NT2/D1 (cell line): ENCODE measurements around the gene NT5DC1.

ENCODE experiments used
- DNase-seq: peaks from one replicate; pipeline ENCODE4 v3.0.0-alpha.2; 2011; ENCODE audit warnings: low read depth, low spot score
- H3K27me3 ChIP-seq: 2 replicates; pipeline ENCODE4 v1.6.0; 2011; ENCODE audit warnings: mild to moderate bottlenecking; ENCODE audit not compliant: insufficient read length, insufficient read depth
- H3K36me3 ChIP-seq: 2 replicates; pipeline ENCODE4 v1.6.1; 2011; ENCODE audit warnings: mild to moderate bottlenecking, low read length, mixed read lengths; ENCODE audit not compliant: insufficient read depth, insufficient read length
- H3K4me1 ChIP-seq: 2 replicates; pipeline ENCODE4 v1.5.1; 2011; ENCODE audit not compliant: insufficient read depth, insufficient read length
- H3K4me3 ChIP-seq: 2 replicates; pipeline ENCODE4 v1.5.1; 2011; ENCODE audit warnings: low read depth; ENCODE audit not compliant: insufficient read length
- H3K9ac ChIP-seq: 2 replicates; pipeline ENCODE4 v1.6.0; 2011; ENCODE audit warnings: low read depth; ENCODE audit not compliant: insufficient read length
- H3K9me3 ChIP-seq: 2 replicates; pipeline ENCODE4 v1.5.1; 2011; ENCODE audit warnings: mild to moderate bottlenecking, low read length; ENCODE audit not compliant: insufficient read depth
- SUZ12 ChIP-seq: IDR thresholded peaks from 2 replicates; pipeline ENCODE4 v1.6.1; 2011; ENCODE audit not compliant: insufficient read length, insufficient read depth; ENCODE audit errors: extremely low read depth
- YY1 ChIP-seq: IDR thresholded peaks from 2 replicates; pipeline ENCODE4 v1.6.1; 2011; ENCODE audit not compliant: insufficient read length, insufficient read depth
- ZNF274 ChIP-seq: IDR thresholded peaks from 2 replicates; pipeline ENCODE4 v1.6.1; 2011; ENCODE audit warnings: mild to moderate bottlenecking, low read depth, low read length

NT5DC1 gene

DNA sequence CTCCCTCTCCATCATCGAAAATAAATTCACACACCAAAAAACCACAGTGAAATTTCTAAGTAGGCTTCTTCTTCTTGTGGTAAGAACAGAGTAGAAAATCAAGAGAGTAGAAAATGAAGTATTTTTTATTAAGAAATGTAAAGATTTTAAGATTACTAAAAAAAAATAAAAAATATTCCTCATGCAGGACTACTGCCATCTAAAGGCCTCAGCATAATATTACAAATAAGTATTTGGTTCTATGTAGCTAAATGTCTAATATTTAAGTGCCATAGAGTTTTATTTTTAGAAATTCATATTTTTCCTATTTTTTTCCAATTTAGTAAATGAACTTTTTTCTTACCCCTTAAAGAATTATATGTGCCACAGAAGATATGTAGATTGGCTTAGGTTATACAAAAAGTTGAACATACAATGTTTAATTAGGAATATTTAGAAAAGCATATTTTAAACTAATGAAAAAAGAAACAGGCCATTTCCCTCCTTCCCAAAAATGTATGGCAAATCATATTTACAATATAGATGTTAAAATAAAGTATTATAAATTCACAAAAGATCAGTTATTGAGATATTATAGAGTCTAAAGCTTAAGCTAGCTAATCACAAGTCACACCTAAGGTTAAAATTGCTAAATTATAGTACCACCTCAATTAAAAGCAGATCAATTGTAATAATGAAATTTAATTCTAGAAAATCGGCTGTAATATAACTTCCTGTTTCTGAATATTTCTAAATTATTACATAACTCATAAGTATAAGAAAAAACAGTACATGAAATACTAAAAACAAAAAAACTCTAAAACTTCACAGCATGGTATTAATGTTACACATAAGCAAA is 3.5 kb upstream of the NT5DC1 start:
- Histone ChIP-seq H3K4me1 (no peaks in the 10 kb centered on the region), H3K36me3 (no peaks in the 10 kb centered on the region), H3K9me3 (peaks cover 15% of the 10 kb centered on the region), H3K9ac (no peak overlapping the region), H3K4me3 (no peak overlapping the region), H3K27me3 (no peaks in the 10 kb centered on the region)
- DNase-seq = no peak
- TF ChIP-seq SUZ12 = no peak
- no peak for TF ChIP-seq ZNF274
- TF ChIP-seq YY1 = no peak

DNA sequence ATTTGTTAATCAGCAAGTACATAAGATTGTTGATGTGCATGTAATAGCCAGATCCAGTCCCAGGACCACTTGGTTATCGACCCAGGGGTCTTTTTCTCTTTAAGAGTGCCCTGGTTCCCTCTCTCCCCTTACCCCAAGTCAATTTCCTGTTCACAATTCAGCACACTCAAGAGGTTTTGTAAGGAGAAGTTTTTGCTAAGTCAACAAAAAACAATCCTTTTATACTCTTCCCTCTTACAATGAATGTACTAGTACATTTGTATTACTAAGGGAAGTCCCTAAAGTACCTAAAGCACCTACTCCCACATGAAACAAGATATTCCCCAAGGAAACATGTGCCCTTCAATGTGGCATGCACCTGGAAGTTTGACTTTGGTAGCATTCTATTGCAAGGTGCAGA is 1.6 kb upstream of the NT5DC1 start:
- Histone ChIP-seq H3K36me3 (peaks cover 4% of the 10 kb centered on the region), H3K4me1 (no peaks in the 10 kb centered on the region), H3K9ac (no peak overlapping the region), H3K9me3 (peaks cover 15% of the 10 kb centered on the region), H3K4me3 (no peak overlapping the region), H3K27me3 (no peaks in the 10 kb centered on the region)
- TF ChIP-seq YY1 (no peak), ZNF274 (no peak), SUZ12 (no peak)
- DNase-seq = no peak

GRCh38 chr6:116101302-116101718 is 657 bp downstream of the NT5DC1 start:
- H3K9ac ChIP-seq = peak overlapping the region; percentile 94
- H3K27me3 ChIP-seq = no peaks in the 10 kb centered on the region
- H3K36me3 ChIP-seq = peaks cover 5% of the 10 kb centered on the region
- TF ChIP-seq ZNF274 (no peak), YY1 (no peak)
- DNase-seq = no peak
- peak overlapping the region; percentile 82 for H3K4me3 ChIP-seq
- peaks cover 4% of the 10 kb centered on the region for H3K9me3 ChIP-seq
- no peaks in the 10 kb centered on the region for H3K4me1 ChIP-seq

DNA sequence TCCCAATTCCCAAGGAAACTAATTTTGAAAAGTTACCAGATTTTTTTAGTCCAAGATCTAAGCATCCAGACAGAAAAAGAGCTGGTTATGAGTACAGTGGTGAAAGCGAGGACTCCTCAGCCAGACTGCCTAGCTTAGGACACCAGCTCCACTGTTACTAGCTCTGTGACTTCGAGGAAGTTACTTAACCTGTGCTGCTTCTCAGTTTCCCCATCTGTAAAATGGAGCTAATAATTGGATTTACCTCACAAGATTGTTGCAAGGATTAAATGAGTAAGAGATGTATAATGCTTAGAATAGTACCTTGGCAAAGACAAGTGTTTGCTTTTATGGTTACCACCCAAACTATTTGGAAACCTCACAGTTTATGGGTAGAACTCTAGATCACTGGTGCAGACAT is 1.1 kb downstream of the NT5DC1 start:
- H3K9me3 ChIP-seq = no peaks in the 10 kb centered on the region
- DNase-seq = no peak
- H3K9ac ChIP-seq = peak overlapping the region; percentile 94
- H3K4me3 ChIP-seq = peak overlapping the region; percentile 82
- no peaks in the 10 kb centered on the region for H3K4me1 ChIP-seq
- peaks cover 5% of the 10 kb centered on the region for H3K36me3 ChIP-seq
- TF ChIP-seq YY1 (no peak), ZNF274 (no peak), SUZ12 (no peak)
- H3K27me3 ChIP-seq = no peaks in the 10 kb centered on the region

- no peaks in the 10 kb centered on the region for H3K4me1 ChIP-seq
- TF ChIP-seq SUZ12 (no peak), ZNF274 (no peak), YY1 (no peak)
- H3K36me3 ChIP-seq = peaks cover 5% of the 10 kb centered on the region
- no peaks in the 10 kb centered on the region for H3K27me3 ChIP-seq
- H3K9ac ChIP-seq = no peak overlapping the region
- no peak for DNase-seq
- no peaks in the 10 kb centered on the region for H3K9me3 ChIP-seq
- H3K4me3 ChIP-seq = no peak overlapping the region
Observed at GRCh38 chr6:116102873-116103272, 2.2 kb downstream of the NT5DC1 start.

- H3K9ac ChIP-seq = no peak overlapping the region
- H3K4me3 ChIP-seq = no peak overlapping the region
- TF ChIP-seq ZNF274 (no peak), YY1 (no peak), SUZ12 (no peak)
- no peaks in the 10 kb centered on the region for H3K9me3 ChIP-seq
- no peaks in the 10 kb centered on the region for H3K4me1 ChIP-seq
- DNase-seq = no peak
- H3K36me3 ChIP-seq = peaks cover 5% of the 10 kb centered on the region
- H3K27me3 ChIP-seq = no peaks in the 10 kb centered on the region
Observed at GRCh38 chr6:116104636-116105035, 4.0 kb downstream of the NT5DC1 start.

- no peak overlapping the region for H3K9ac ChIP-seq
- TF ChIP-seq YY1 = no peak
- TF ChIP-seq SUZ12 = no peak
- no peak for TF ChIP-seq ZNF274
- no peak for DNase-seq
Observed at GRCh38 chr6:116105247-116105646, 4.6 kb downstream of the NT5DC1 start.

GRCh38 chr6:116106146-116106545 is 5.5 kb downstream of the NT5DC1 start:
- peaks cover 16% of the 10 kb centered on the region for H3K36me3 ChIP-seq
- no peak overlapping the region for H3K4me3 ChIP-seq
- H3K9ac ChIP-seq = no peak overlapping the region
- H3K4me1 ChIP-seq = no peaks in the 10 kb centered on the region
- H3K27me3 ChIP-seq = no peaks in the 10 kb centered on the region
- no peaks in the 10 kb centered on the region for H3K9me3 ChIP-seq
- TF ChIP-seq ZNF274 (no peak), YY1 (no peak), SUZ12 (no peak)
- no peak for DNase-seq

More at GRCh38 chr6:116105247-116105646, 4.6 kb downstream of the NT5DC1 start:
- Histone ChIP-seq H3K9me3 (no peaks in the 10 kb centered on the region), H3K27me3 (no peaks in the 10 kb centered on the region), H3K36me3 (peaks cover 8% of the 10 kb centered on the region), H3K4me1 (no peaks in the 10 kb centered on the region), H3K4me3 (no peak overlapping the region)
